GM20000 (cell line): Measurements from ENCODE around the gene TUBB2A.

ENCODE experiments used
- DNase-seq: peaks from one replicate; pipeline ENCODE4 v3.0.0; 2012; ENCODE audit warnings: low spot score
- TF ChIP-seq, protein P1 (sequence below): IDR thresholded peaks from 2 replicates; pipeline ENCODE4 v1.5.1; 2012; ENCODE audit warnings: mild to moderate bottlenecking, control low read depth; ENCODE audit errors: extremely low read depth, missing control alignments

Gene TUBB2A

GRCh38 chr6:3157131-3157933 lies at the start of gene TUBB2A:
TUBB2A (minus strand) TSS chr6:3157544; CDS start chr6:3157463, 81 bp downstream.
- peak; percentile 99 for DNase-seq
- TF ChIP-seq, protein P1, sequence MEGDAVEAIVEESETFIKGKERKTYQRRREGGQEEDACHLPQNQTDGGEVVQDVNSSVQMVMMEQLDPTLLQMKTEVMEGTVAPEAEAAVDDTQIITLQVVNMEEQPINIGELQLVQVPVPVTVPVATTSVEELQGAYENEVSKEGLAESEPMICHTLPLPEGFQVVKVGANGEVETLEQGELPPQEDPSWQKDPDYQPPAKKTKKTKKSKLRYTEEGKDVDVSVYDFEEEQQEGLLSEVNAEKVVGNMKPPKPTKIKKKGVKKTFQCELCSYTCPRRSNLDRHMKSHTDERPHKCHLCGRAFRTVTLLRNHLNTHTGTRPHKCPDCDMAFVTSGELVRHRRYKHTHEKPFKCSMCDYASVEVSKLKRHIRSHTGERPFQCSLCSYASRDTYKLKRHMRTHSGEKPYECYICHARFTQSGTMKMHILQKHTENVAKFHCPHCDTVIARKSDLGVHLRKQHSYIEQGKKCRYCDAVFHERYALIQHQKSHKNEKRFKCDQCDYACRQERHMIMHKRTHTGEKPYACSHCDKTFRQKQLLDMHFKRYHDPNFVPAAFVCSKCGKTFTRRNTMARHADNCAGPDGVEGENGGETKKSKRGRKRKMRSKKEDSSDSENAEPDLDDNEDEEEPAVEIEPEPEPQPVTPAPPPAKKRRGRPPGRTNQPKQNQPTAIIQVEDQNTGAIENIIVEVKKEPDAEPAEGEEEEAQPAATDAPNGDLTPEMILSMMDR = peak; percentile 49

DNA sequence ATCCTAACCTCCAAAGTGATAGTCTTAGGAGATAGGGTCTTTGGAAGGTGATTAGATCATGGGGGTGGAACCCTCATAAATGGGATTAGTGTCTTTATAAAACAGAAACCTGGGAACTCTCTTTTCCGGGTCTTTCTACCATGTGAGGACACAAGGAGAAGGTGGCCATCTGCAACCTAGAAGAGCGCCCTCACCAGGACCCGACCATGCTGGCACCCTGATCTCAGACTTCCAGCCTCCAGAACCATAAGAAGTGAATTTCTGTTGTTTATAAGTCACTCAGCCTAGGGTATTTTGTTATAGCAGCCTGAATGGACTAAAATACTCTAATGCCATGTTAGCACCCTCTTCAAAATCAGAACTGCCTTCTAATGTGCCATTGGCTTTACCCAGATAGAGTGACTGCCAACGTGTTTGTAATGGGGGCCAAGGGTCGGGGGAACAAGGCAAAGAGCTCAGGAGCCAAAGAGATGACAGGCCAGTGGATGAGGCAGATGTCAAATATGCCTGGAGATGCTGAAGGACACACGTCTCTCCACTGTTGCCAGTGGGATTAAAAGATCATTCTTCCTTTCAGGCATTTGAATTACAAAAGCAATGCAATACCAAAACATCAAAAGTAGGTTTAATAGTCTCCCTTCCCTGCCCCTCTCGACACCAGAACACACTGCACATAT lies 49.1 kb upstream of the TUBB2A start:
- TF ChIP-seq, protein P1 = no peak
- DNase-seq = no peak

- TF ChIP-seq, protein P1 = no peak
- DNase-seq = no peak
These were observed 48.6 kb upstream of the TUBB2A start for GRCh38 chr6:3205913-3206312.

GRCh38 chr6:3204921-3205320 lies 47.6 kb upstream of the TUBB2A start:
- DNase-seq = no peak
- TF ChIP-seq, protein P1 = no peak

DNA sequence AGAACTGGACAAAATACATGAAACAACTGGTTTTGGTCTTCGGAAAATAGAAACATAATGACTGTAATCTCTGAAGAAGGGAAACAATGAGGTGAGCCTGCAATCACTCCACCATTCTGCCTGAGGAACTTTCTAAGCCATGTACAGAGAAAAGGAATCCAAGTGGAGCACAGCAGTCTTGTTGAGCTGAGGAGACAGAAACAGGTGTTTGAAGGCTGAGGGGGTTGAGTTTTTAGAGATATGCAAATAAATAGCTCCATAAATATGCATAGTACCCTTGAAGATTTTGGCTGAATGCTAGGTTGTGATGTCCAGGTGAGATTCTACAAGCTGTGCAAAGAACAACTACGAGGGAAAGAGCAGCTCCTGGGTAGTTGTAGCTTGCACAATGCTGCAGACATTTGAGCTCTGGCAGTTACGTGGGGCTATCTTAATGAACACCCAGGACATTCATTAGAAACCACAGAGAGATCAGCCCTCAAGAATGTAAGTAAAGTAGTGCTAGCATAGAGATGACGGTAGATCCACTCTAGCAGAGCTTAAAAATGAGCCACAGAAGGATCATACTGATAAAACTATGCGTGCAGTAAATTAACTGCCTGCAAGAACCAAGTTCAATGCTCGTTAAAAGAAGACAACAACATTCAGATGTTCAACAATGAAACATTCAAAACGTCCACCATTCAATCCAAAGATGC lies 45.8 kb upstream of the TUBB2A start:
- TF ChIP-seq, protein P1 = no peak
- no peak for DNase-seq

- no peak for DNase-seq
- TF ChIP-seq, protein P1 = no peak
These were observed 44.0 kb upstream of the TUBB2A start for GRCh38 chr6:3201388-3201787.

- TF ChIP-seq, protein P1 = no peak
- no peak for DNase-seq
These were observed 43.3 kb upstream of the TUBB2A start for GRCh38 chr6:3200682-3201081.
